ENCODE results near the gene PTPN14. TPM values are rescaled to one million over a fixed set of nuclear protein-coding genes. Genes with fewer than 3 reads are reported as not detected.

PTPN14 gene
- total RNA-seq, 1 donor from 2014 or later, result 136 TPM

DNA sequence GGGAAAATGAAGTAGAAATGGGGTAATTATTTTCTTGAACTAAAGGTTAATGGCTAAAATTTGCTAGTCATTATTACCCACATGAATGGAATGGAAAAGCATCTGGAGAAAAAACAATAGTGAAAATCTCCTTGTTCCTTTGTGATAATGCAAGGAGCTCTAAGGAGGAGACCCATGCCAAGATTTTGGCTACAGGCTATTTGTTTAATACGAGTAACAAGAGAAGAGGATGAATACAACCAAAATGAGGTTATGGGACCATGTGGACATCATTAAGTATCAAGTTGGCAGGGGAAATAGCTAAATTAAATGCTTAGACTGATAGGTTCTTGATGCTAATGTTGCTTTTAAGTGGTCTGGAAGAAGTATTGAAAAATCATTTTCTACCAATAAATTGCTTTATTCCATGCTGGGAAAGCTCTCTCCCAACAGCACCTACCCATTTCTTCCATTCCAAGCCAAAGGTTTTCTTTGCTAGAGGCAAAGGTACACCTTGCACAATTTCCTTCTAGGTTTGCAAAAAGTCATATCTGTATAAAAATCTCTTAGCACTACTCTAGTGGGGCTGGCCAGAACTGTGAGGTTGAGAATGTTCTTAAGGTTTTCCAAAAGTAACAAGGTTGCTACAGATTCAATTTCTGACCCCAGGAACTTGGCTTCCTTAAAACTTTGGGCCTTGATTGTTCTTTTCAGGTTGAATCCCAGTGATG lies 170.3 kb downstream of the PTPN14 start:
- DNase-seq (ENCODE audit: low spot score), result no peak
- H3K36me3 Mint-ChIP-seq (ENCODE audit: low read depth), result peaks cover 43% of the 10 kb centered on the region
- no peak overlapping the region for H3K4me3 Mint-ChIP-seq (ENCODE audit: unreplicated experiment)
- no peak overlapping the region for H3K27ac Mint-ChIP-seq (ENCODE audit: unreplicated experiment)
- no peaks in the 10 kb centered on the region for H3K27me3 Mint-ChIP-seq (ENCODE audit: low read depth)
- peaks cover 57% of the 10 kb centered on the region for H3K4me1 Mint-ChIP-seq (ENCODE audit: low read depth)
- H3K9me3 Mint-ChIP-seq (ENCODE audit: low read depth), result no peaks in the 10 kb centered on the region
- TF ChIP-seq, protein P1, sequence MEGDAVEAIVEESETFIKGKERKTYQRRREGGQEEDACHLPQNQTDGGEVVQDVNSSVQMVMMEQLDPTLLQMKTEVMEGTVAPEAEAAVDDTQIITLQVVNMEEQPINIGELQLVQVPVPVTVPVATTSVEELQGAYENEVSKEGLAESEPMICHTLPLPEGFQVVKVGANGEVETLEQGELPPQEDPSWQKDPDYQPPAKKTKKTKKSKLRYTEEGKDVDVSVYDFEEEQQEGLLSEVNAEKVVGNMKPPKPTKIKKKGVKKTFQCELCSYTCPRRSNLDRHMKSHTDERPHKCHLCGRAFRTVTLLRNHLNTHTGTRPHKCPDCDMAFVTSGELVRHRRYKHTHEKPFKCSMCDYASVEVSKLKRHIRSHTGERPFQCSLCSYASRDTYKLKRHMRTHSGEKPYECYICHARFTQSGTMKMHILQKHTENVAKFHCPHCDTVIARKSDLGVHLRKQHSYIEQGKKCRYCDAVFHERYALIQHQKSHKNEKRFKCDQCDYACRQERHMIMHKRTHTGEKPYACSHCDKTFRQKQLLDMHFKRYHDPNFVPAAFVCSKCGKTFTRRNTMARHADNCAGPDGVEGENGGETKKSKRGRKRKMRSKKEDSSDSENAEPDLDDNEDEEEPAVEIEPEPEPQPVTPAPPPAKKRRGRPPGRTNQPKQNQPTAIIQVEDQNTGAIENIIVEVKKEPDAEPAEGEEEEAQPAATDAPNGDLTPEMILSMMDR (IDR thresholded peaks at IDR 0.05), result no peak

DNA sequence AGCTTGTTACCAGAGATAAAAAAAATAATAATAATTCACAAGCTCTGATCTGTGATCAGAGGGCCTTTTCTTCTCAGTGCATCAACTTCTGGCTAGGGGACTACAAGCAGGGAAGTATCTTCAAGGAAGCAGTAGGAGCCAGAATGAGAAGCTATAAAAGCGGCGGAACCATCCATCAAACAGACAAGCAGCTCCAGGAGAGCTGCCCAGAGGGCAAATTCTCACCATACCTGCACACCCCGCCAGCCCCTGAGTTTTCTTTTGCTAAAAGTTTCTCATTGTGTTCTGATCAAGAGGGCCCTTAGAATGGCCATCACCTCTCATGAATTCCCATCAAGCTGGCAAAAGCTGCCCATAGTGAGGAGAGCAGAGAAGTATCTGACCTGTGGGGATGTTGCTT lies 171.0 kb downstream of the PTPN14 start:
- DNase-seq (ENCODE audit: low spot score), result no peak
- Mint-ChIP-seq H3K36me3 (ENCODE audit: low read depth) (peaks cover 40% of the 10 kb centered on the region), H3K27ac (ENCODE audit: unreplicated experiment) (peak overlapping the region; percentile 34), H3K27me3 (ENCODE audit: low read depth) (no peaks in the 10 kb centered on the region), H3K9me3 (ENCODE audit: low read depth) (no peaks in the 10 kb centered on the region), H3K4me3 (ENCODE audit: unreplicated experiment) (no peak overlapping the region), H3K4me1 (ENCODE audit: low read depth) (peaks cover 60% of the 10 kb centered on the region)
- TF ChIP-seq, protein P1 (IDR thresholded peaks at IDR 0.05), result no peak

DNA sequence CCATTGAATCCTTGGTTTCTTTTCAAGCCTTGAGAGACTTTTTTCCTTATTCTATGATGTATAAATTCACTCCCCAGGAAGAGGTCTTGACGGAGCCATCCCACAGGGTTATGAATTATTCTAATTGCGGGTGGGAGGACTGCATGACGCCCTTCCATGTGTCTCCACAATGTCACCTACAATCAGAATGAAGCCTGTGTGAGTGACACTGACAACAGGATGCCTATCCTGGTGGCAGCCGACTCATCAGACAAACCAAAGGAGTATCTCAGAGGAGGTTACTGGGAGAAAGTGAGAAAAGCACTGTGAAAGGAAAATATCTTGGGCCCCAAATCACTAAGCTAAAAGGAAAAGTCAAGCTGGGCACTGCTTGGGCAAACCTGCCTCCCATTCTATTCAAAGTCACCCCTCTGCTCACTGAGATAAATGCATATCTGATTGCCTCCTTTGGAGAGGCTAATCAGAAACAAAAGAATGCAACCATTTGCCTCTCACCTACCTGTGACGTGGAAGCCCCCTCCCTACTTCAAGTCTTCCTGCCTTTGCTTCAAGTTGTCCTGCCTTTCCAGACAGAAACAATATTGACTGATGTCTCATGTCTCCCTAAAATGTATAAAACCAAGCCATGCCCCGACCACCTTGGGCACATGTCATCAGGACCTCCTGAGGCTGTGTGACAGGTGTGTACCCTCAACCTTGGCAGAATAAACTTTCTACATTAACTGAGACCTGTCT lies 172.0 kb downstream of the PTPN14 start:
- DNase-seq (ENCODE audit: low spot score), result no peak
- Mint-ChIP-seq H3K9me3 (ENCODE audit: low read depth) (no peaks in the 10 kb centered on the region), H3K27ac (ENCODE audit: unreplicated experiment) (peak overlapping the region; percentile 92), H3K27me3 (ENCODE audit: low read depth) (no peaks in the 10 kb centered on the region), H3K4me1 (ENCODE audit: low read depth) (peaks cover 66% of the 10 kb centered on the region), H3K36me3 (ENCODE audit: low read depth) (peaks cover 36% of the 10 kb centered on the region), H3K4me3 (ENCODE audit: unreplicated experiment) (no peak overlapping the region)
- TF ChIP-seq, protein P1 (IDR thresholded peaks at IDR 0.05), result no peak

DNA sequence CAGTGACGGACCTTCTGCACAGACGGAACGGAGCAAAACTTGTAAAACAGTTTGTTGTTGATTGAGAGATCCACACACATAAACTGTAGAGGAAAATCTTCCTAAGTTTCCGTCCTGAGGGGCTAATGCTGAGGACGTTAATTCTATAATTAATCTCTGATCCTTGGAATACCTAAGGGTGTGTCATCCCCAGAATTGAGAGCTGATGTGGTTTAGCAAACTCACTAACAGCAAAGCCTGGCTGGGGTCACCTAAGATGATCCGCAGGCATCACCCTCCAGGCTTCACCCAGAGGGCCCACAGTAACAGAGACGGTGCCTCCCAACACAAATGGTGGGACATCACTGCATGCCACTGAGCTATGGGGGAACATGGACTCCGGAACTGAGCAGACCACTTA lies 172.9 kb downstream of the PTPN14 start:
- TF ChIP-seq, protein P1 (IDR thresholded peaks at IDR 0.05), result no peak
- H3K9me3 Mint-ChIP-seq (ENCODE audit: low read depth), result no peaks in the 10 kb centered on the region
- no peaks in the 10 kb centered on the region for H3K27me3 Mint-ChIP-seq (ENCODE audit: low read depth)
- no peak for DNase-seq (ENCODE audit: low spot score)
- H3K4me3 Mint-ChIP-seq (ENCODE audit: unreplicated experiment), result no peak overlapping the region
- peak overlapping the region; percentile 92 for H3K27ac Mint-ChIP-seq (ENCODE audit: unreplicated experiment)
- H3K36me3 Mint-ChIP-seq (ENCODE audit: low read depth), result peaks cover 28% of the 10 kb centered on the region
- peaks cover 73% of the 10 kb centered on the region for H3K4me1 Mint-ChIP-seq (ENCODE audit: low read depth)

DNA sequence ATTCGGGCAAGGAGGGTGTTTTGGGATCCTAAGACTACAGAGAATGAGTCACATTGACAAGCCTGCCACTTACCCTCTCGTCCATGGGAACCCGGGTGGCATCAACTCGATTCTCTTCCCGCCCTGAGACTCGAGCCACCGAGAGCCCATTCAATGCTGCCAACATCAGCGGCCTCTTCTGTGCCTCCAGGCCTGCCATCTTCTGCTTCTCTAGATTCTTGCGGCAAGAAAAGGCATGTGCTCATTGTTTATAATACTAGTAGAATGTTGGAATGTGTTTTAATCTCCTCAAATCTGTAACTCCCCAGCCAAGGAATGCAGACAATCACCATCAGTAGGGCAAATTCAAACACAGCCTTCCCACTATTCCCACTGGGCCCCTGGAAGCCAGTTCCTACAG lies 173.5 kb downstream of the PTPN14 start:
- Mint-ChIP-seq H3K27ac (ENCODE audit: unreplicated experiment) (peak overlapping the region; percentile 92), H3K27me3 (ENCODE audit: low read depth) (no peaks in the 10 kb centered on the region), H3K4me1 (ENCODE audit: low read depth) (peaks cover 75% of the 10 kb centered on the region), H3K36me3 (ENCODE audit: low read depth) (peaks cover 22% of the 10 kb centered on the region), H3K9me3 (ENCODE audit: low read depth) (no peaks in the 10 kb centered on the region), H3K4me3 (ENCODE audit: unreplicated experiment) (peak overlapping the region; percentile 10)
- TF ChIP-seq, protein P1 (IDR thresholded peaks at IDR 0.05), result no peak
- no peak for DNase-seq (ENCODE audit: low spot score)
